ENCODE measurements around the gene EXD3.

Gene EXD3

GRCh38 chr9:137383784-137384756 is 38.9 kb downstream of the EXD3 start:
- no peak for DNase-seq (ENCODE audit: low spot score)
- in situ Hi-C loops (cut with MboI; ENCODE audit: low sequenced_read_pairs, unreplicated experiment), result no loop called here

GRCh38 chr9:137383081-137383783 is 39.7 kb downstream of the EXD3 start:
- in situ Hi-C loops (cut with MboI; ENCODE audit: low sequenced_read_pairs, unreplicated experiment), result no loop called here
- no peak for TF ChIP-seq CTCF (IDR thresholded peaks at IDR 0.05; ENCODE audit: borderline replicate concordance, control extremely low read depth, extremely low read depth, insufficient read depth, missing control alignments)
- no peak for DNase-seq (ENCODE audit: low spot score)

More at GRCh38 chr9:137383784-137384756, 38.9 kb downstream of the EXD3 start:
- no peak for TF ChIP-seq CTCF (IDR thresholded peaks at IDR 0.05; ENCODE audit: borderline replicate concordance, control extremely low read depth, extremely low read depth, insufficient read depth, missing control alignments)

- in situ Hi-C loops (cut with MboI; ENCODE audit: low sequenced_read_pairs, unreplicated experiment), result no loop called here
- no peak for TF ChIP-seq CTCF (IDR thresholded peaks at IDR 0.05; ENCODE audit: borderline replicate concordance, control extremely low read depth, extremely low read depth, insufficient read depth, missing control alignments)
- DNase-seq (ENCODE audit: low spot score), result no peak
Measured at GRCh38 chr9:137382444-137383080, 40.4 kb downstream of the EXD3 start.

GRCh38 chr9:137381501-137382443 is 41.2 kb downstream of the EXD3 start:
- TF ChIP-seq CTCF (IDR thresholded peaks at IDR 0.05; ENCODE audit: borderline replicate concordance, control extremely low read depth, extremely low read depth, insufficient read depth, missing control alignments), result no peak
- DNase-seq (ENCODE audit: low spot score), result no peak
- in situ Hi-C loops (cut with MboI; ENCODE audit: low sequenced_read_pairs, unreplicated experiment), result no loop called here

- in situ Hi-C loops (cut with MboI; ENCODE audit: low sequenced_read_pairs, unreplicated experiment), result no loop called here
- DNase-seq (ENCODE audit: low spot score), result no peak
- no peak for TF ChIP-seq CTCF (IDR thresholded peaks at IDR 0.05; ENCODE audit: borderline replicate concordance, control extremely low read depth, extremely low read depth, insufficient read depth, missing control alignments)
Measured at GRCh38 chr9:137380606-137381005, 42.4 kb downstream of the EXD3 start.
